ENCODE results near the gene TMEM273.

TMEM273 gene

DNA sequence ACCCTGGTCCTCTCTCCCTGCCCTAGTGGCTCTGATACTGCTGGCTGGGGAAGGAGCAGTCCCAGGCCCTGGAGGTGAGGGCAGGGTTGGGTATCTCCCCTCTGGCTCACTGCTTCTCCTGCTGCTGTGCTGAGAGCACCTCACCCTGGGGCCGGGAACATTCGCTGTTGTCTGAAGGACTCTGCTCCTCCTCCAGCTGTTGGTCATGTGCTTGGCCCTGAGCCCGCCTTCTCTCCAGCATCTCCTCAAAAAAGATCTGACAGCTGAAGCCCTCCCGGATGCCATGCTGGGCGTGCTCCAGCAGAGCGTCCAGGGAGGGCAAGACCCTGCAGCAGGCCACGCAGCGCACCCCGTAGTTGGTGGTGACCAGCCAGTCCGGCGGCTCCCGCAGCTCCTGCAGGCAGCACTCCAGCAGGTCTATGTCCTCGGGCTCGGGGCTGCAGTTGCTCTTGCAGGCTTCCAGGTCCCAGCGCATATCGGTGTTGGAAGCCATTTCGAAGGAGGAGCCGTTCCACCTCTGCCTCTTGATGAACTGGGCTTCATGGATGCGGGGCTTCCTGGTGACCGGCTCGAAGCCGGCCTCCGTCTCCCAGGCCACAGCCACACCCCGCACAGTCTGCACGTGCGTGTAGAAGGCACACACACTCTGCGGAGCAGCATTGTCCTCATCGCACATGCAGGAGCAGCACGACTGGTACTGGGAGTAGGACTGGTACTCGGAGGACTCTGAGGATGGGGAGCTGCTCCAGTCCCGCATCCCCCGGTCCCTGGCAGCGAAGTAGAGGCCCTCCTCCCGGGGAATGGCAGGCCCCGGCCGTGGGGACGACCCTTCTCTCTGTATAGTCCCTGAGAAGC, 56.5 kb downstream of the TMEM273 start (continued):
- TF ChIP-seq, protein P1, sequence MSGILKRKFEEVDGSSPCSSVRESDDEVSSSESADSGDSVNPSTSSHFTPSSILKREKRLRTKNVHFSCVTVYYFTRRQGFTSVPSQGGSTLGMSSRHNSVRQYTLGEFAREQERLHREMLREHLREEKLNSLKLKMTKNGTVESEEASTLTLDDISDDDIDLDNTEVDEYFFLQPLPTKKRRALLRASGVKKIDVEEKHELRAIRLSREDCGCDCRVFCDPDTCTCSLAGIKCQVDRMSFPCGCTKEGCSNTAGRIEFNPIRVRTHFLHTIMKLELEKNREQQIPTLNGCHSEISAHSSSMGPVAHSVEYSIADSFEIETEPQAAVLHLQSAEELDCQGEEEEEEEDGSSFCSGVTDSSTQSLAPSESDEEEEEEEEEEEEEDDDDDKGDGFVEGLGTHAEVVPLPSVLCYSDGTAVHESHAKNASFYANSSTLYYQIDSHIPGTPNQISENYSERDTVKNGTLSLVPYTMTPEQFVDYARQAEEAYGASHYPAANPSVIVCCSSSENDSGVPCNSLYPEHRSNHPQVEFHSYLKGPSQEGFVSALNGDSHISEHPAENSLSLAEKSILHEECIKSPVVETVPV (CRISPR knock-in tag; IDR thresholded peaks at IDR 0.05), result no peak
- no peak for TF ChIP-seq GLIS3 (CRISPR knock-in tag; IDR thresholded peaks at IDR 0.05)
- no peak for TF ChIP-seq ZFP30 (CRISPR knock-in tag; IDR thresholded peaks at IDR 0.05)

DNA sequence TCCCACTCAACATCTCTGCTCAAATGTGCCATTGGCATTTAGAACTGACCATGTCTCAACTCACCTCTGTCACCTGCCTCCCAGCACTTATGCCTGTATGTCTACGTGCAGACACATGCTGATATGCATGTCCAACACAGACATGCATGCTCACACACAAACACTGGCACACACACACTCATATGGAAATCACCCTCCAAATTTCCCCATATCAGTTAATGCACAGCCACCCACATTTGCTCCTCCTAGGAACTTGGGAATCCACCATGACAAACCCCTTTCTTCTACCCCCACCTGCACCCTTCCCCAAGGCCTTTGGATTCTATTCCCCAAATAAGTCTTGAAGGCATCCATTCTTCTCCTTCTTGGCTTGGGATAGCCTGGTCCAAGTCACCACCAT, 58.8 kb downstream of the TMEM273 start:
- no peak for ATAC-seq
- TF ChIP-seq ARNTL (CRISPR knock-in tag; IDR thresholded peaks at IDR 0.05; ENCODE audit: borderline replicate concordance, low read depth), result no peak
- TF ChIP-seq ZFP30 (CRISPR knock-in tag; IDR thresholded peaks at IDR 0.05), result no peak
- no peak for TF ChIP-seq BACH2 (CRISPR knock-in tag; IDR thresholded peaks at IDR 0.05; ENCODE audit: borderline replicate concordance)
- TF ChIP-seq TOX (CRISPR knock-in tag; IDR thresholded peaks at IDR 0.05; ENCODE audit: borderline replicate concordance), result no peak

DNA sequence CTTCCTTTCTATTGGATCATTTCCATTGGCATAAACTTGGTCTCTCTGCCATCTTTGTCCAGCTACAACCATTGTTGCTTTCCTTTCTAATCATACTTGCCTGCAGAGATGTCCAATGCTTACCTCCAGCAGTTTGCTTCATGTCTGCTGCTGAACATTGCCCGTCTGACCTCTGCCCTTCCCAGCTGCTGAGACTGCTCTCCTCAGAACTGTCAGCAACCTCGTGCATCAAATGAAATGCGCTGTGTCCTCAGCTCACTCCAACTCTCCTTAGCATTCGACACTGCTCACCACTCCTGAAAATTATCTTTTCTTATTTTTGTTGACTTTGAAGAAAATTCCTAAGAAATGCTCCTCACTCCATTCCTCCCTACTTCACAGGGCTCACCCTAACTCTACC, 59.3 kb downstream of the TMEM273 start:
- ATAC-seq, result no peak
- TF ChIP-seq, protein P2, sequence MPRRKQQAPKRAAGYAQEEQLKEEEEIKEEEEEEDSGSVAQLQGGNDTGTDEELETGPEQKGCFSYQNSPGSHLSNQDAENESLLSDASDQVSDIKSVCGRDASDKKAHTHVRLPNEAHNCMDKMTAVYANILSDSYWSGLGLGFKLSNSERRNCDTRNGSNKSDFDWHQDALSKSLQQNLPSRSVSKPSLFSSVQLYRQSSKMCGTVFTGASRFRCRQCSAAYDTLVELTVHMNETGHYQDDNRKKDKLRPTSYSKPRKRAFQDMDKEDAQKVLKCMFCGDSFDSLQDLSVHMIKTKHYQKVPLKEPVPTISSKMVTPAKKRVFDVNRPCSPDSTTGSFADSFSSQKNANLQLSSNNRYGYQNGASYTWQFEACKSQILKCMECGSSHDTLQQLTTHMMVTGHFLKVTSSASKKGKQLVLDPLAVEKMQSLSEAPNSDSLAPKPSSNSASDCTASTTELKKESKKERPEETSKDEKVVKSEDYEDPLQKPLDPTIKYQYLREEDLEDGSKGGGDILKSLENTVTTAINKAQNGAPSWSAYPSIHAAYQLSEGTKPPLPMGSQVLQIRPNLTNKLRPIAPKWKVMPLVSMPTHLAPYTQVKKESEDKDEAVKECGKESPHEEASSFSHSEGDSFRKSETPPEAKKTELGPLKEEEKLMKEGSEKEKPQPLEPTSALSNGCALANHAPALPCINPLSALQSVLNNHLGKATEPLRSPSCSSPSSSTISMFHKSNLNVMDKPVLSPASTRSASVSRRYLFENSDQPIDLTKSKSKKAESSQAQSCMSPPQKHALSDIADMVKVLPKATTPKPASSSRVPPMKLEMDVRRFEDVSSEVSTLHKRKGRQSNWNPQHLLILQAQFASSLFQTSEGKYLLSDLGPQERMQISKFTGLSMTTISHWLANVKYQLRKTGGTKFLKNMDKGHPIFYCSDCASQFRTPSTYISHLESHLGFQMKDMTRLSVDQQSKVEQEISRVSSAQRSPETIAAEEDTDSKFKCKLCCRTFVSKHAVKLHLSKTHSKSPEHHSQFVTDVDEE (CRISPR knock-in tag; IDR thresholded peaks at IDR 0.05), result no peak
- TF ChIP-seq, protein P3, sequence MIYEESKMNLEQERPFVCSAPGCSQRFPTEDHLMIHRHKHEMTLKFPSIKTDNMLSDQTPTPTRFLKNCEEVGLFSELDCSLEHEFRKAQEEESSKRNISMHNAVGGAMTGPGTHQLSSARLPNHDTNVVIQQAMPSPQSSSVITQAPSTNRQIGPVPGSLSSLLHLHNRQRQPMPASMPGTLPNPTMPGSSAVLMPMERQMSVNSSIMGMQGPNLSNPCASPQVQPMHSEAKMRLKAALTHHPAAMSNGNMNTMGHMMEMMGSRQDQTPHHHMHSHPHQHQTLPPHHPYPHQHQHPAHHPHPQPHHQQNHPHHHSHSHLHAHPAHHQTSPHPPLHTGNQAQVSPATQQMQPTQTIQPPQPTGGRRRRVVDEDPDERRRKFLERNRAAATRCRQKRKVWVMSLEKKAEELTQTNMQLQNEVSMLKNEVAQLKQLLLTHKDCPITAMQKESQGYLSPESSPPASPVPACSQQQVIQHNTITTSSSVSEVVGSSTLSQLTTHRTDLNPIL (CRISPR knock-in tag; IDR thresholded peaks at IDR 0.05; ENCODE audit: low read depth), result no peak
- TF ChIP-seq, protein P4, sequence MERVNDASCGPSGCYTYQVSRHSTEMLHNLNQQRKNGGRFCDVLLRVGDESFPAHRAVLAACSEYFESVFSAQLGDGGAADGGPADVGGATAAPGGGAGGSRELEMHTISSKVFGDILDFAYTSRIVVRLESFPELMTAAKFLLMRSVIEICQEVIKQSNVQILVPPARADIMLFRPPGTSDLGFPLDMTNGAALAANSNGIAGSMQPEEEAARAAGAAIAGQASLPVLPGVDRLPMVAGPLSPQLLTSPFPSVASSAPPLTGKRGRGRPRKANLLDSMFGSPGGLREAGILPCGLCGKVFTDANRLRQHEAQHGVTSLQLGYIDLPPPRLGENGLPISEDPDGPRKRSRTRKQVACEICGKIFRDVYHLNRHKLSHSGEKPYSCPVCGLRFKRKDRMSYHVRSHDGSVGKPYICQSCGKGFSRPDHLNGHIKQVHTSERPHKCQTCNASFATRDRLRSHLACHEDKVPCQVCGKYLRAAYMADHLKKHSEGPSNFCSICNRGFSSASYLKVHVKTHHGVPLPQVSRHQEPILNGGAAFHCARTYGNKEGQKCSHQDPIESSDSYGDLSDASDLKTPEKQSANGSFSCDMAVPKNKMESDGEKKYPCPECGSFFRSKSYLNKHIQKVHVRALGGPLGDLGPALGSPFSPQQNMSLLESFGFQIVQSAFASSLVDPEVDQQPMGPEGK (CRISPR knock-in tag; IDR thresholded peaks at IDR 0.05; ENCODE audit: borderline replicate concordance), result no peak
- no peak for TF ChIP-seq ISL1 (CRISPR knock-in tag; IDR thresholded peaks at IDR 0.05)
- TF ChIP-seq RARB (CRISPR knock-in tag; IDR thresholded peaks at IDR 0.05), result no peak
- no peak for TF ChIP-seq ESRRG (CRISPR knock-in tag; IDR thresholded peaks at IDR 0.05)
- TF ChIP-seq ZNF70 (CRISPR knock-in tag; IDR thresholded peaks at IDR 0.05), result no peak
- TF ChIP-seq ARNTL (CRISPR knock-in tag; IDR thresholded peaks at IDR 0.05; ENCODE audit: borderline replicate concordance, low read depth), result no peak
- TF ChIP-seq BACH2 (CRISPR knock-in tag; IDR thresholded peaks at IDR 0.05; ENCODE audit: borderline replicate concordance), result no peak
- no peak for TF ChIP-seq ZC3H10 (CRISPR knock-in tag; IDR thresholded peaks at IDR 0.05)
- no peak for TF ChIP-seq TOX (CRISPR knock-in tag; IDR thresholded peaks at IDR 0.05; ENCODE audit: borderline replicate concordance)
- TF ChIP-seq ZFP30 (CRISPR knock-in tag; IDR thresholded peaks at IDR 0.05), result no peak
- TF ChIP-seq GLIS3 (CRISPR knock-in tag; IDR thresholded peaks at IDR 0.05), result no peak
- TF ChIP-seq ZNF565 (CRISPR knock-in tag; conservative IDR thresholded peaks at IDR 0.05; ENCODE audit: low read depth), result no peak
- TF ChIP-seq ZFP3 (CRISPR knock-in tag; IDR thresholded peaks at IDR 0.05), result no peak

DNA sequence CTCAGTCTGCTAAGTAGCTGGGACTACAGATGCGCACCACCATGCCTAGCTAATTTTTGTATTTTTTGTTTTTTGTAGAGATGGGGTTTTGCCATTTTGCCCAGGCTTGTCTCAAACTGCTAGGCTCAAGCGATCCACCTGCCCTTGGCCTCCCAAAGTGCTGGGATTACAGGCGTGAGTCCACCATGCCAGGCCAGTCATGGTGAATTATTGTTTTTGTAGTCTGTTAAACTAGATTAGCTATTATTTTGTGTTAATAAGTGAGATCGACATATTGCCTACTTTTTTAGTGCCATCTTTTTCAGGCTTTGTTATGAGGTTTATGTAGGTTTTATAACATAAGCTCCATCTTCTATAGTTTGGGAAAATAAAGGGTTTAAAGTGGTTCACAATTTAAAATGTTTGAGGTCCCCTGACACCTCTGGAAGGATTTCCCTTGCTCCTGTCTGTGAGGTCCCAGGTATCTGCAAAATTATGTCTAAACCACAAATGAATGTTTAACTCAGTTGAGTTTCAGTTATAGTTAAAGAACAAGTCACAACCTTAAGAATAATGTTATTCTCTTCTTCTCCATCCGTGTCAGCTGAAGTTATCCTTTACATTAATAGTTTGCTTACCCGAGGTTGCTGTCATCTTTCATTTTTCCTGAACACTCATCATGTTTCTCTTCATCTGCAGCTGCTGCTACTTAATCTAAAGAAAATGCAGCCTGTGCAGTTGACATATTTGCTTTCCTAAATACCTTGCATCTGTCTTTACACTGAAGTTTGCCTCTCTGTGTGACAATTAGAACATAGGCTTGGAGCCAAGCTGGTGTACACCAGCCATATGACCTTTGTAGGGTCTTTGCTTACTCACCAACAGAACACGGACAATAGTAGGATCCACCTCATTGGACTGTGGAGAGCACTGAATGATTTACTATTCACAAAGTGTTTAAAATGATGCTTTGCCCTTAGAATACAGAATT, 63.9 kb downstream of the TMEM273 start:
- ATAC-seq, result no peak
- TF ChIP-seq ESRRG (CRISPR knock-in tag; IDR thresholded peaks at IDR 0.05) (no peak), GLIS3 (CRISPR knock-in tag; IDR thresholded peaks at IDR 0.05) (no peak), OSR1 (CRISPR knock-in tag; IDR thresholded peaks at IDR 0.05) (no peak), PPARA (CRISPR knock-in tag; IDR thresholded peaks at IDR 0.05; ENCODE audit: borderline replicate concordance) (no peak), ZNF70 (CRISPR knock-in tag; IDR thresholded peaks at IDR 0.05) (no peak), SNAI2 (CRISPR knock-in tag; IDR thresholded peaks at IDR 0.05) (no peak), ZC3H10 (CRISPR knock-in tag; IDR thresholded peaks at IDR 0.05) (no peak), TOX (CRISPR knock-in tag; IDR thresholded peaks at IDR 0.05; ENCODE audit: borderline replicate concordance) (no peak), ZFP30 (CRISPR knock-in tag; IDR thresholded peaks at IDR 0.05) (no peak), BACH2 (CRISPR knock-in tag; IDR thresholded peaks at IDR 0.05; ENCODE audit: borderline replicate concordance) (no peak), ZNF8 (CRISPR knock-in tag; IDR thresholded peaks at IDR 0.05) (no peak), ISL1 (CRISPR knock-in tag; IDR thresholded peaks at IDR 0.05) (no peak)
- TF ChIP-seq, protein P5, sequence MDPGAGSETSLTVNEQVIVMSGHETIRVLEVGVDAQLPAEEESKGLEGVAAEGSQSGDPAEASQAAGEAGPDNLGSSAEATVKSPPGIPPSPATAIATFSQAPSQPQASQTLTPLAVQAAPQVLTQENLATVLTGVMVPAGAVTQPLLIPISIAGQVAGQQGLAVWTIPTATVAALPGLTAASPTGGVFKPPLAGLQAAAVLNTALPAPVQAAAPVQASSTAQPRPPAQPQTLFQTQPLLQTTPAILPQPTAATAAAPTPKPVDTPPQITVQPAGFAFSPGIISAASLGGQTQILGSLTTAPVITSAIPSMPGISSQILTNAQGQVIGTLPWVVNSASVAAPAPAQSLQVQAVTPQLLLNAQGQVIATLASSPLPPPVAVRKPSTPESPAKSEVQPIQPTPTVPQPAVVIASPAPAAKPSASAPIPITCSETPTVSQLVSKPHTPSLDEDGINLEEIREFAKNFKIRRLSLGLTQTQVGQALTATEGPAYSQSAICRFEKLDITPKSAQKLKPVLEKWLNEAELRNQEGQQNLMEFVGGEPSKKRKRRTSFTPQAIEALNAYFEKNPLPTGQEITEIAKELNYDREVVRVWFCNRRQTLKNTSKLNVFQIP (CRISPR knock-in tag; IDR thresholded peaks at IDR 0.05; ENCODE audit: borderline replicate concordance, low read depth), result no peak
- TF ChIP-seq, protein P4 (CRISPR knock-in tag; IDR thresholded peaks at IDR 0.05; ENCODE audit: borderline replicate concordance), result no peak

Data from SK-N-SH treated with all-trans-retinoic acid at 6 μM for 48 hours (cell line).